Activated naive CD4-positive, alpha-beta T cell treated with anti-CD3 and anti-CD28 coated beads for 36 hours (primary cell): Measurements from ENCODE around the gene PRR36. TPM values are rescaled to one million over a fixed set of nuclear protein-coding genes. Genes with fewer than 3 reads are reported as not detected.

Experiments used
- CTCF ChIA-PET: fragments of 350-600 bp; sonication (Branson Sonifier 250); formaldehyde crosslinking; loops from one replicate; lab custom pipeline; 2021; ENCODE audit warnings: antibody characterized with exemption; lab: Charles Lee
- DNase-seq: peaks from one replicate; pipeline ENCODE4 v3.0.0-alpha.2; 2020
- H3K27ac Mint-ChIP-seq: one replicate; pipeline ENCODE4 v1.8.0; 2021; ENCODE audit warnings: mild to moderate bottlenecking, mixed read lengths
- H3K27me3 Mint-ChIP-seq: one replicate; pipeline ENCODE4 v1.8.0; 2021; ENCODE audit warnings: low read depth, mixed read lengths
- H3K36me3 Mint-ChIP-seq: one replicate; pipeline ENCODE4 v1.8.0; 2021; ENCODE audit warnings: low read depth, mixed read lengths
- H3K4me1 Mint-ChIP-seq: one replicate; pipeline ENCODE4 v1.8.0; 2021; ENCODE audit warnings: low read depth, mixed read lengths
- H3K4me3 Mint-ChIP-seq: one replicate; pipeline ENCODE4 v1.8.0; 2021; ENCODE audit warnings: mild to moderate bottlenecking, moderate library complexity, mixed read lengths
- H3K9me3 Mint-ChIP-seq: one replicate; pipeline ENCODE4 v1.8.0; 2021; ENCODE audit warnings: mixed read lengths
- intact Hi-C: fragments of 100-400 bp; cut with micrococcal nuclease; formaldehyde crosslinking; loops from one replicate; pipeline ENCODE4 v1.15.1; 2023
- total RNA-seq, 2 experiments: library from RNA; stranded (reverse); gene quantifications; one replicate each; pipeline ENCODE4 v1.2.3, GENCODE V29; 2021

PRR36 gene
- total RNA-seq, 2 experiments from 2014 or later = 0.07 to 0.12 TPM

DNA sequence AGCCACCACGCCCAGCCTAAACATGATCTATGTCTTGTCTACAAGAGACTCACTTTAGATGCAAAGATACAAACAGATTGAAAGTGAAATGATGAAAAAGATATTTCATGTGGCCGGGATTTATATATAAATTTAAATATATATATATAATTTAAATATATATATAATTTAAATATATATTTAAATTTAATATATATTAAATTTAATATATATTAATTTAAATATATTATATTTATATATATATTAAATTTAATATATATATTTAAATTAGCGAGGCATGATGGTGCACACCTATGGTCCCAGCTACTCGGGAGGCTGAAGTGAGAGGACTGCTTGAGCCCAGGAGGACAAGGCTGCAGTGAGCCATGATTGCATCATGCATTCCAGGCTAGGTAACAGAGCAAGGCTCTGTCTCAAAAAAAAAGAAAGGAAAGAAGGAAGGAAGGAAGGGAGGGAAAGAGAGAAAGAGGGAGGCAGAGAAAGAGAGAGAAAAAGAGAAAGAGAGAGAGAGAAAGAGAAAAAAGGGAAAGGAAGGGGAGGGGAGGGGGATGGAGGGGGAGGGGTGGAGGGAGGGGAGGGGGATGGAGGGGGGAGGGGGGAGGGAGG lies 51.2 kb downstream of the PRR36 start:
- intact Hi-C loops = no loop called here
- Mint-ChIP-seq H3K36me3 (no peaks in the 10 kb centered on the region), H3K4me3 (no peak overlapping the region), H3K9me3 (no peaks in the 10 kb centered on the region), H3K27ac (no peak overlapping the region), H3K27me3 (peaks cover 33% of the 10 kb centered on the region), H3K4me1 (peaks cover 4% of the 10 kb centered on the region)
- CTCF ChIA-PET = no interaction called here
- no peak for DNase-seq

DNA sequence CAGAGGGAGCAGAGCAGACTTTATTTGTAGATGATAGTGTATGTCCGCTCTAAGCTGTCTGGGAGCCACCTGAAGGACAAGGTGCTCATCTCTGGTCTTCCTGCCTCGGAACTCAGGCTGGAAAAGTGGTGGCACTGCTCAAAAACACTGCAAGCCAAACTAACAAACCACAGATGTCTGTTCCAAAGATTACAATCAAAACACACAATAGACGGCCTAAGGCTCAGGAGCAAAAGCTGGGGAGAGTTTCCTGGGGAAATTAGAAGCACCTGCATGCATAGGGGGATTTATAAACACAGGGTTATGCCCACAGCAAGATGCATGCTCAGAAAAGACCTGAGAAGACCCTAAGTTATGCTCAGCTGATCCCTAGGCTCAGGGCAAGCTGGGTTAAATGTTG lies 53.6 kb downstream of the PRR36 start:
- H3K4me1 Mint-ChIP-seq = peaks cover 6% of the 10 kb centered on the region
- intact Hi-C loops = no loop called here
- no peak for DNase-seq
- H3K36me3 Mint-ChIP-seq = no peaks in the 10 kb centered on the region
- H3K4me3 Mint-ChIP-seq = no peak overlapping the region
- H3K27me3 Mint-ChIP-seq = peaks cover 27% of the 10 kb centered on the region
- no peak overlapping the region for H3K27ac Mint-ChIP-seq
- H3K9me3 Mint-ChIP-seq = no peaks in the 10 kb centered on the region
- CTCF ChIA-PET = interaction anchor here (0.7 kb wide), 1 partner anchor 21 kb away, joined by 4 read pairs; no protein-coding TSS in a partner anchor

DNA sequence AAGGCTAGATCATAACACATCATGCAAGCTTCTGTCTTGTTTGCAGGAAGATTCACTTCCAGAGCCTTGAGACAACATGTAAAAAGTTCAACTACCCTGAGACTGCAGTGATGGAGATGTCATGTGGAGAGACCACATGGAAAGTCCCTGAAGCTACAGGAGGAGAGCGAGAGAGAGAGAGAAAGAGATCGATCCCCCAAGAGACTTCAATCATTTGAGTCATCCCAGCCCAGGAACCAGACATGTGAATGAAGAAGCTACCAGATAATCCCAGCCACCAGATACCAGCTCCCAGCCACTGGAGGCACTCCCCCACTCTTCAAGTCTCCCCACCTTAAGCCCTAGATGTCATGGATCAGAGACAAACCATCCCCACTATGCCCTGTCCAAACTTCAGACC lies 54.9 kb downstream of the PRR36 start:
- Mint-ChIP-seq H3K9me3 (no peaks in the 10 kb centered on the region), H3K36me3 (no peaks in the 10 kb centered on the region), H3K4me1 (peaks cover 15% of the 10 kb centered on the region), H3K27me3 (peaks cover 27% of the 10 kb centered on the region), H3K27ac (no peak overlapping the region), H3K4me3 (no peak overlapping the region)
- intact Hi-C loops = loop anchor here (1.0 kb wide), 1 partner anchor 12 kb away; no protein-coding TSS in a partner anchor
- DNase-seq = no peak
- CTCF ChIA-PET = interaction anchor here (1.6 kb wide), 1 partner anchor 33 kb away, joined by 6 read pairs; no protein-coding TSS in a partner anchor

DNA sequence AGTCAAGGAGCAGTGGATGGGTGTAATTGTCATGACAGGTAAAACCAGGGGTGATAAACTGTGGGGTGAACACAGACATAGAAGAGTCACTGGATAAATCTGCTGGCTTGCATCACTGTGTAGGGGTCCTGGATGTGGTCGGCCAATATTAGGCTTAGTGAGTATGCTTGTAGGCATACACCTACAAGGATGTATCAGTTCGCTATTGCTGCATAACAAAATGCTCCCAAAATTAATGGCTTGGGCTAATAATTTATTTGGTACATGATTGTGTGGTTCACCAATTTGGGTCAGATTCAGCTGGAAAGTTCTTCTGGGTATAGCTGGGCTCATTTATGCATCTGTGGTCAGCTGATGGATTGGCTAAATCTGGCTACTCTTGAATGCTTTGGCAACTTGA lies 55.4 kb downstream of the PRR36 start:
- no peaks in the 10 kb centered on the region for H3K9me3 Mint-ChIP-seq
- no peak overlapping the region for H3K4me3 Mint-ChIP-seq
- DNase-seq = no peak
- no peak overlapping the region for H3K27ac Mint-ChIP-seq
- CTCF ChIA-PET = interaction anchor here (0.6 to 1.6 kb wide), 3 partner anchors 19 to 168 kb away, joined by 3 to 6 read pairs (median 3); no protein-coding TSS in a partner anchor
- peaks cover 15% of the 10 kb centered on the region for H3K4me1 Mint-ChIP-seq
- no peaks in the 10 kb centered on the region for H3K36me3 Mint-ChIP-seq
- intact Hi-C loops = loop anchor here (1.0 kb wide), 1 partner anchor 12 kb away; no protein-coding TSS in a partner anchor
- peaks cover 24% of the 10 kb centered on the region for H3K27me3 Mint-ChIP-seq

Other genes starting within 250 kb of the PRR36 start
- gene XAB2, start 244.8 kb downstream of the PRR36 start, total RNA-seq = 10 to 100 TPM; 60.0 to 60.4 TPM
- 10 to 100 TPM; 93.9 to 96.5 TPM for gene PET100, start 244.6 kb downstream of the PRR36 start, total RNA-seq
- under 1 TPM in 1 of 2 experiments, not detected in 1; 0.64 TPM for gene PCP2, start 240.7 kb downstream of the PRR36 start, total RNA-seq
- gene STXBP2, start 237.3 kb downstream of the PRR36 start, total RNA-seq = 10 to 100 TPM; 88.4 to 92.4 TPM
- not detected for gene RETN, start 205.3 kb downstream of the PRR36 start, total RNA-seq
- gene MCEMP1, start 197.3 kb downstream of the PRR36 start, total RNA-seq = not detected
- 10 to 100 TPM; 74.7 to 82.4 TPM for gene TRAPPC5, start 193.6 kb downstream of the PRR36 start, total RNA-seq
- gene FCER2, start 172.3 kb downstream of the PRR36 start, total RNA-seq = under 1 TPM; 0.86 to 0.89 TPM
- not detected for gene CLEC4G, start 142.3 kb downstream of the PRR36 start, total RNA-seq
- gene CD209, start 126.9 kb downstream of the PRR36 start, total RNA-seq = not detected
- not detected for gene CLEC4M, start 111.1 kb downstream of the PRR36 start, total RNA-seq
- 1 to 10 TPM; 5.2 TPM for gene EVI5L, start 44.2 kb downstream of the PRR36 start, total RNA-seq
- not detected for gene LRRC8E, start 14.1 kb upstream of the PRR36 start, total RNA-seq
- gene MAP2K7, start 29.5 kb upstream of the PRR36 start, total RNA-seq = 10 to 100 TPM; 39.1 to 39.8 TPM
- gene TGFBR3L, start 40.4 kb upstream of the PRR36 start, total RNA-seq = 1 to 10 TPM; 1.7 to 3.7 TPM
- gene SNAPC2, start 45.9 kb upstream of the PRR36 start, total RNA-seq = 10 to 100 TPM; 10.9 to 12.4 TPM
- gene CTXN1, start 51.7 kb upstream of the PRR36 start, total RNA-seq = under 1 TPM in 1 of 2 experiments, not detected in 1; 0.43 TPM
- 10 to 100 TPM; 88.8 to 88.9 TPM for gene TIMM44, start 69.3 kb upstream of the PRR36 start, total RNA-seq
- 100 to 1,000 TPM; 135 to 140 TPM for gene ELAVL1, start 131.3 kb upstream of the PRR36 start, total RNA-seq
- gene CCL25, start 178.4 kb upstream of the PRR36 start, total RNA-seq = not detected